Activated naive CD4-positive, alpha-beta T cell treated with anti-CD3 and anti-CD28 coated beads, Interleukin-2, amount 50 U/mL, for 16 hours (primary cell): Measurements from ENCODE around the gene TSPOAP1.

Experiments
- DNase-seq: peaks from one replicate; pipeline ENCODE4 v3.0.0-alpha.2; 2020

Gene TSPOAP1

GRCh38 chr17:58327363-58328194, 1.0 kb downstream of the TSPOAP1 start:
- DNase-seq, result no peak

- no peak for DNase-seq
These were observed 1.8 kb downstream of the TSPOAP1 start for GRCh38 chr17:58326609-58327362.

GRCh38 chr17:58325976-58326468, 2.6 kb downstream of the TSPOAP1 start:
- DNase-seq, result no peak

- no peak for DNase-seq
These were observed 3.3 kb downstream of the TSPOAP1 start for GRCh38 chr17:58325289-58325726.

GRCh38 chr17:58324409-58325288, 3.9 kb downstream of the TSPOAP1 start:
- no peak for DNase-seq

- DNase-seq, result no peak
These were observed 4.6 kb downstream of the TSPOAP1 start for GRCh38 chr17:58324056-58324408.

- DNase-seq, result no peak
These were observed 5.1 kb downstream of the TSPOAP1 start for GRCh38 chr17:58323366-58324055.

DNA sequence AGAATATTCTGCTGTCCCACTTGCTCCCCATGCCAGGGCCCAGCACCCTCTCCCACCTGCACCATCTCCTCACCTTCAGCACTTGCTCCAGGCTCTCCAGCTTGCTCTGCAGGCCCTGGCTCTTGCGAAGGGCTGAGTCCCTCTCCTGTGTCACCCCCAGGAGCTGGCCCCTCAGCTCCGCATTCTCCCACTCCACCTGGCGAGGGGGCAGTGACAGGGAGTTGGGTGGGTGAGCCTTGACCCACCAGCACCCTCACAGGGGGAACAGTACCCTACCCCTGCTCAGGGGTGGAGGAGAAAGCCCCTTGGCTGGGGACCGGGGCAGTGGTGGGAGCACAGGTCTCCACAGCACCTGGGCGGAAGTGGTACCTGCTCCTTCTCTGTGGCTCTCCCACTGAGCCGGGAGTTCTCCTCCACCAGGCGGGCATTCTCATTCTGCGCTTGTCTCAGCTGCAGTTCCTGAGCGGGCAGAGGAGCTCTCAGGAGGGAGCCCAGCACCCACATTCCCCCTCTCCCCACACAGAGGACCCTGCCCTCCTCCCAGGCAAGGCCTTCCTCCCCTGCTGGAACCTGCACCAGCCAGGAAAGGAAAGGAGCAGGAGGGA, 5.9 kb downstream of the TSPOAP1 start:
- no peak for DNase-seq

- no peak for DNase-seq
These were observed 6.7 kb downstream of the TSPOAP1 start for GRCh38 chr17:58321571-58322525.

DNA sequence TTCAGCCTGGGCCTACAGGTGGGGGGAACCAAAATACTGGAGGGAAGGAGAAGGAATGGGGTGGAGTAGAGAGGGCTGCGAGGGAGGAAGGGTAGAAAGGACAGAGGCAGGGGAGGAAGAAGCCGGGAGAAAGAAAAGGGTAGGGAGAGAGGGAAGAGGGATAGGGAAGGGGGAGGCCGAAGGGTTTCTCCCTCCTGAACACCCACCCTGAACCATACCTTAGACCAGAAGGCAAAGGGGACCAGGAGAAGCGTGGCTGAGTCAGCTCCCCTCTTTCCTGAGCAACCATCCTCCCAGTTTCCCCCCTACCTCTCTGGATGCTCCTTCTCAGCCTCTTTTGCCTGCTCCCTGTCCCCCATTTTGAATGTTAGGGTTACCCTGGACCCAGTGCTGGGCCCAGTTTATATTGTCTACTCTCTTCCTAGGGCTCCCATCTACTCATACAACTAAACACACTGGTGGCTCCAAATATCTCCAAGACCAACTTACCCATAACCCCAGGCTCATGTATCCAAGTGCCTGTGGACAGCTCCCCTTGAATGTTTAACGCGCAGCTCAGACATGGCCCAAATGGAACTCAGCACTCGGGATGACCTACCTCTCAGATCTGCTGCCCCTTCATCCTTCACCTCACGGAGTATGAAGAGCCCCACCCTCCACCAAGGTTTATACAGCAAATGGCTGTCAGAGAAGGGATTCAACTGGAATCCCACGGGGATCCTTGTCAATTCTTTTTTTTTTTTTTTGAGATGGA, 7.8 kb downstream of the TSPOAP1 start:
- peak; percentile 5 for DNase-seq

- DNase-seq, result peak; percentile 8
These were observed 8.4 kb downstream of the TSPOAP1 start for GRCh38 chr17:58320163-58320558.

DNA sequence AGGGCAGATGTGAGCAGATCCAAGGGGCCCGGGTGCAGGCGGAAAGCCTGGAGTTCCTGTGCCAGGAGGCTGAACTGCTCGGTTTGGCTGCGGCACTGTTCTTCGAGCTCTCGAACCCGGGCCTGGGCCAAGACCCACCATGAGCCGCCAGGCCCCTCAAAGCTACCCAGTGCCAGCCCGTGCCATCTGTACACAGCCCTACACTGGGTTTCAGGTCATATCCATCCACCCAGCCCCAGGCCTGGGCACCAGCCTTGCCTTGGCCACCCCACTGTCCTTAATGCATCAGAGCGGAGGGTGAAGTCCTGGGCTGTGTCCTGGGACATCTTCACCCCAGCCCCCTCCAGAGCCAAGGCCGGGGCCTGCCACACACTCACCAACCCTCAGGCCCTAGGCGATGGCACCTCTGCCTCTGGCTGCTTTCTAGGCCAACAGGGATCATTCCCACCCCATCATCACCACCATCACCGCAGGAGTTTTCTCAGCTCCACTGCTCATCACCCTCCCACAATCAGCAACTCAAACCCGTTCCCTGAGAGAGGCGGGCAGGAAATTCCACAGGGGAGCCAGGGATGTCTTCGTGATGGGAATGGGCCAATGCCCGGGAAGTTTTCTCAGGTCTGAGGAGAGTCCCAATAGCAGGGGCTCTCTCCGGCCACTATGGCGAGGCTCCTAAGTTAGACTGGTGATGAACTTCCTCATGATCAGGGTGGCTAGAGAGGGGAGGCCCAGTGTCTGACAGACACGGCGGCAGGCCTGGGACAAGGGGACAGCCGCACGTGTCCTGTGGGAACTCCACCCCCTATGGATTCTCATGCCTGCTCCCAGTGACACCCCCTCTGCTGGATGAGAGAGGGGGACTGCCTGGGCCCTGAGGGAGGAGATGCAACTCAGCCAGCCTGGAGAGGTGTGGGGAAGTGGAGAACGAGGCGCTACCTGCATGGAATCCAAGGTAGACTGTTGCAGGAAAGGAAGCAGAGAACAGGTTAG, 9.1 kb downstream of the TSPOAP1 start:
- peak; percentile 9 for DNase-seq

DNA sequence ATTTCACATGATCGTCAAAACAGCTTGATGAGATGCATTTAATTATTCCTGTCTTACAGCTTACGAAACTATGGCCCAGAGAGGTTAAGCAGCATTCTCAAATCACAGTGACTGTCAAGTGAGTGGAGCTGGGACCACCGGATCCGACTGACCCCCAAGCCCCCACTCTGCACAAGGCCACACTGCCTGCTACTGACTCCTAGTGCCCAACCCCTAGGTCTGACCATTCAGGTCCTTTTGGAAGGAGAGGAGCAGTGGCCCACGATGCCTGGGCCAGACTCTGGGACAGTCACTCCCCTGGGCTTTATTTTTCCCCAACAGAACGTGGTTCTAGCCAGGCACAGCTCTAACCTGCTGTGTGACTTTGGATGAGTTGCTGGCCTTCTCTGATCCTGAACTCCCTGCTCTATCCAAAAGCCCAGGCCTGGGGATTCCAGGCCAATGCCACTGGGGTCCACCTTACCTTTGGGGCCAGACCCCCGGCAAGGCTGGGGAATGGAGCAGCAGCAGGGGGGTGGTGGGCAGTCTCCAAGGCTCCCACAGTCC, 9.9 kb downstream of the TSPOAP1 start:
- no peak for DNase-seq

DNA sequence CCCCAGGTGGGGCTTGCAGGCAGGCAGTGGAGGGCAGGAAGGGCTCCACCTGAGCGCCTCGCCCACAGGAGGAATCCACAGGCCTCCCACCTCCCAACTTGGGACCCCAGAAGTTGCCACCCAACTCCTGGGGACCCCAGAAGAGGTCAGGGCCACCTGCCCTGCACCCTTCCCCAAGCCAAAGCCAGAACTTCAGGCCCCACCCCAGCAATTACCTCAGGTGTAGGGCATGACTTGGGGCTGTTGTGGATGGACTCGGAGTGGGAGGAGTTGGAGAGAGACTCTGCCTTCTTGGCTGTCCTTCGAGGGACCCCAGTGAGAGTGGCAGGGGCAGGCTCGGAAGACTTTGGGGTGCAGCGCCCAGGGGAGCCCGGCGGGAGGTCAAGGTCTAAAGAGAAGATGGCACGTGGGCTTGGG, 10.5 kb downstream of the TSPOAP1 start:
- DNase-seq, result peak; percentile 8

DNA sequence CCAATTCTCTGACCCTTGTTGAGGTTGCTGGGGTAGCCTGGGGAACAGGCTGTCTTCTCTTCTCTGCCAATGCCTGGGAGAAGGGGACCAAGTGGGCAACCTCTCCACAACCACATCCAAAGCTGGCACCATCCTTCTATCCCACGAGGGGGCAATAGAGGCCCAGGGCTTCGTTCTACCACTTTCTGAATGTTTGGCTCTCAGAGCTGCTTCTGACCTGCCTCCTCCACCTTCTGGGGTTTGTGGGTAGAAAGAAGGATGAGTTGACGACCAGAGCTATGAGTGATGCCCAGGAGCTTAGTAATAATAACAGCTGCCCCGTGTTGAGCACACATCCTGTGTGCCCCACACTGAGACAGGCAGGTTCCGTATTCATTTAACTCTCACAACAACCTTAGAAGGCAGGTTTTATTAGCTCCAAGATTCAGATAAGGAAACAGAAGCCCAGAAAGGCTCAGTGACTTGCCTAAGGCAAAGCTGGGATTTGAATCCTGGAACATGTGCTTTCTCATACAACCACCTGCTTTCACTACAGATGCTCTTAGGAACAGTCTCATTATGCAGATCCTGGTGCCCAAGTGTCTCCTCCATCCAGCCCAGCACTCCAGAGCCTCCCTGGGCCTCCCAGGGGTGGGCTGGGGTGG, 11.1 kb downstream of the TSPOAP1 start:
- DNase-seq, result peak; percentile 73

DNA sequence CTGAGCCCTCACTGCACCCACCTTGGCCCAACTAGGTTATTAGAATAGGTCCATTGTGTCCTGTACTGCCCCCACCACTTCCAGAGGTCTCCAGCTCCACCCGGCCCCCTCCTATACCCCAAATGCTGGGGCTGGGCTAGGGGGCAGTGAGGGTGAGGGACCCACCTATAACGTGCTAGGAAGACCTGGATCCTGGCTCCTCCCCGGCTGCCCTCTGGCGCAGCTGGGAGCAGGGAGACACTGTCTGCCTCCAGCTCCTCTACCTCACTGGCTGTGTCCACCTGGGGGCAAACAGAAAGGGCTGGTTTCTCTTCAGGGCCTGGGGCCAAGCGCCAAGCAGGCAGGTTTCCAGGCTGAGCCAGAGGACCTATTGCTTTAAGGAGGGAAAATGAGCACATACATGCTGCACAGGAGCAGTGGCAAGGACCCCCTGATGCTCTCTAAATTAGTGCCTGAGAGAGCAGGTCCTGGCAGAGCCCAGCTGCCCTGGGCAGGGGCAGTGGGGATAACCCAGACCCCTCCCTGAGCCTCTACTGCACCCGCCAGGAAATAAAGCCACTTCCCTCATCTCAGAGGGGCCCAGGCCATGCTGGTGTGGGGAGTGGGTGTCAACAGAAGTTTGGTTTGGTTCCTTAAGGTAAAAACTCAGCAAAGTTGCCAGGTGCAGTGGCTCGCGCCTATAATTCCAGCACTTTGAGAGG, 12.2 kb downstream of the TSPOAP1 start:
- DNase-seq, result peak; percentile 8

DNA sequence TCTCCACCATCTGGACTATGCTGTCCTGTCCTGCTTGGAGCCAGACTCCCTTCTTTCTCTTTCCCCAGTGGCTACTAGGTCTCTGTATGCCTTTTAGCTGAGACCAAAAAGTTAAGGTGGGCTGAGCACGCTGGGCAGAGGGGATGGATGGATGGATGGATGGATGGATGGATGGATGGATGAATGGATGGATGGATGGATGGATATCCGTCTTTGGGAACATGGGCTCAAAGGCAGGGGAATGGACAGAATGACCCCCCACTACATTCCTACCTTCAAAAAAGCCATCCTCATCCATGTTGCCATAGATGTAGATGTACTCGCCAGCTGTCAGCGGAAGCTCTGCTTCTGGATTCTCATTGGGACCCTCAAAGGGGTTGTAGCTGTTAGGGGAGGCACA, 12.8 kb downstream of the TSPOAP1 start:
- no peak for DNase-seq
